Trophoblast cell (in vitro differentiated cells and primary cell): ENCODE measurements around the gene RRP9.

Experiments used
- DNase-seq, 2 donors: peaks; one replicate each; pipeline ENCODE4 v3.0.0-alpha.2; 2016
- H2AFZ ChIP-seq: 2 replicates; pipeline ENCODE4 v1.6.1; 2013; ENCODE audit warnings: low read length, moderate library complexity, mild to moderate bottlenecking; ENCODE audit not compliant: insufficient read depth, poor library complexity
- H2AK5ac ChIP-seq: 2 replicates; pipeline ENCODE4 v1.6.1; 2013; ENCODE audit warnings: mild to moderate bottlenecking, low read length
- H2BK120ac ChIP-seq: 2 replicates; pipeline ENCODE4 v1.6.1; 2013; ENCODE audit warnings: low read length, mild to moderate bottlenecking, moderate library complexity; ENCODE audit not compliant: insufficient read depth, poor library complexity
- H2BK12ac ChIP-seq: 2 replicates; pipeline ENCODE4 v1.6.1; 2013; ENCODE audit warnings: mild to moderate bottlenecking, low read length, moderate library complexity
- H2BK5ac ChIP-seq: 2 replicates; pipeline ENCODE4 v1.6.1; 2013; ENCODE audit warnings: low read length, low read depth, moderate library complexity, mild to moderate bottlenecking; ENCODE audit not compliant: poor library complexity
- H3K14ac ChIP-seq: 2 replicates; pipeline ENCODE4 v1.6.1; 2013; ENCODE audit warnings: mild to moderate bottlenecking, low read length
- H3K18ac ChIP-seq: 2 replicates; pipeline ENCODE4 v1.6.1; 2013; ENCODE audit warnings: mild to moderate bottlenecking, low read length
- H3K23ac ChIP-seq: 2 replicates; pipeline ENCODE4 v1.6.1; 2013; ENCODE audit warnings: low read length
- H3K27ac ChIP-seq: 2 replicates; pipeline ENCODE4 v1.5.1; 2013; ENCODE audit warnings: low read depth, mild to moderate bottlenecking, inconsistent platforms, low read length, moderate library complexity
- H3K27me3 ChIP-seq: 2 replicates; pipeline ENCODE4 v1.6.1; 2013; ENCODE audit warnings: inconsistent platforms, mild to moderate bottlenecking, low read length, moderate library complexity; ENCODE audit not compliant: insufficient read depth
- H3K36me3 ChIP-seq, 2 experiments: 1 replicate in 1 of 2; 2 replicates in 1 of 2; pipeline ENCODE4 v1.6.1; 2013; ENCODE audit warnings: low read length in 2 of 2, mild to moderate bottlenecking in 2 of 2, moderate library complexity in 1 of 2; ENCODE audit not compliant: insufficient read depth in 2 of 2, control insufficient read depth in 1 of 2
- H3K4ac ChIP-seq: 2 replicates; pipeline ENCODE4 v1.6.1; 2013; ENCODE audit warnings: low read depth, mild to moderate bottlenecking, low read length, moderate library complexity
- H3K4me1 ChIP-seq, 2 experiments: 1 replicate in 1 of 2; 2 replicates in 1 of 2; pipeline ENCODE4 v1.6.1; 2013; ENCODE audit warnings: low read length in 2 of 2, mild to moderate bottlenecking in 2 of 2, moderate library complexity in 1 of 2; ENCODE audit not compliant: insufficient read depth in 2 of 2, control insufficient read depth in 1 of 2
- H3K4me2 ChIP-seq: 2 replicates; pipeline ENCODE4 v1.6.1; 2013; ENCODE audit warnings: inconsistent platforms, mild to moderate bottlenecking, low read length, moderate library complexity
- H3K4me3 ChIP-seq: 2 replicates; pipeline ENCODE4 v1.5.1; 2013; ENCODE audit warnings: mild to moderate bottlenecking, low read depth, low read length, inconsistent platforms
- H3K79me1 ChIP-seq: one replicate; pipeline ENCODE4 v1.6.1; 2013; ENCODE audit warnings: low read length
- H3K79me2 ChIP-seq: 2 replicates; pipeline ENCODE4 v1.6.1; 2013; ENCODE audit warnings: low read length, mild to moderate bottlenecking; ENCODE audit not compliant: control insufficient read depth, insufficient read depth, poor library complexity
- H3K9ac ChIP-seq: 2 replicates; pipeline ENCODE4 v1.6.1; 2013; ENCODE audit warnings: mild to moderate bottlenecking, low read length
- H3K9me3 ChIP-seq: 2 replicates; pipeline ENCODE4 v1.6.1; 2013; ENCODE audit warnings: low read depth, mild to moderate bottlenecking, control low read depth, inconsistent platforms, low read length; ENCODE audit not compliant: insufficient read depth
- H4K12ac ChIP-seq: 2 replicates; pipeline ENCODE4 v1.6.1; 2013; ENCODE audit warnings: low read depth, mild to moderate bottlenecking, low read length, moderate library complexity
- H4K8ac ChIP-seq: 2 replicates; pipeline ENCODE4 v1.6.1; 2013; ENCODE audit warnings: low read depth, mild to moderate bottlenecking, low read length, moderate library complexity
- H4K91ac ChIP-seq: one replicate; pipeline ENCODE4 v1.6.1; 2013; ENCODE audit warnings: low read depth, mild to moderate bottlenecking, low read length, moderate library complexity
- WGBS: extraction: QIAGEN DNeasy Blood & Tissue Kit; methylation state at CpG from one replicate; pipeline ENCODE4 v1.1.7; 2013; ENCODE audit warnings: missing lambda C conversion rate; ENCODE audit not compliant: insufficient read length, insufficient coverage; ENCODE audit errors: extremely low coverage; 5-methylcytosine and 5-hydroxymethylcytosine counted together

Gene RRP9

DNA sequence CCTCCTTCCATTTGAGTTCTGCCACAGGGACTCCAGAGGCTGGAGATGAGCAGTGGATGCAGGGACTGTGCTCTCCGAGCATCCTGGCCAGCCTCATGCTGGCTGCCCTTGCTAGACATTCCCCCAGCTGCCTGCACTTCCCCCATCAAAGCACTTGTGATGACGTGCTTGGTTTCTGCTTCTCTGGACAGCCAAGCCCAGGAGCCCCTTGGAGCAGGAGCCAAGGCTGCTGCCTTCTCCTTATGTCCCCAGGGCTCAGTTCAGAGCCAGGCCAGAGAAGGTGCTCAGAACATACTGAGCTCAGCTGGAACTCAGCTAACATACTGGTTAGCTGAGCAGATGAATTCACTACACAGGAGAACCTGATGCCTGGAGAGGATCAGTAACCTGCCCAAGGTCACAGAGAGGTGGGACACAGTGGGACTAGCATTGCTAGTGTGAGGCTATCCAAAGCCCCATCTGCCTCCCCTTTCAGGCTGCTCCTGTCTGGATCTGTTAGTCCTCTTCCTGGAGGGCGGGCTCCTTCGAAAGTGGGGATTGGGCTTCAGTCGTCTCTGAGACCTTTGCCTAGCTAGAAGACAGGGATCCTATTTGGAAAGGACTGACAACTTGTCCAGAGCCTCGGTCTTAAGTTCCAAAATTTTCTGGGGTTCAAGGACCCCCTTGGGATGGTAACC lies 21.3 kb upstream of the RRP9 start:
- Histone ChIP-seq H3K14ac (no peak overlapping the region), H3K23ac (no peak overlapping the region), H3K18ac (no peak overlapping the region), H2BK120ac (no peak overlapping the region), H4K8ac (no peak overlapping the region), H3K4me1 (peaks cover 5 to 14% of the 10 kb centered on the region in 2 experiments), H3K4me2 (no peak overlapping the region), H2BK12ac (no peak overlapping the region), H3K4ac (no peak overlapping the region), H3K79me1 (peaks cover 11% of the 10 kb centered on the region), H2BK5ac (no peak overlapping the region), H3K36me3 (peaks cover 9 to 26% of the 10 kb centered on the region in 2 experiments), H3K27me3 (no peaks in the 10 kb centered on the region), H4K91ac (no peak overlapping the region), H3K4me3 (no peak overlapping the region), H3K79me2 (peaks cover 8% of the 10 kb centered on the region), H4K12ac (no peak overlapping the region), H3K27ac (no peak overlapping the region), H3K9me3 (peaks cover under 1% of the 10 kb centered on the region), H2AK5ac (no peak overlapping the region), H2AFZ (no peak overlapping the region), H3K9ac (no peak overlapping the region)
- WGBS: no CpG with 5 or more reads among the region's 6 CpGs
- no peak for DNase-seq

DNA sequence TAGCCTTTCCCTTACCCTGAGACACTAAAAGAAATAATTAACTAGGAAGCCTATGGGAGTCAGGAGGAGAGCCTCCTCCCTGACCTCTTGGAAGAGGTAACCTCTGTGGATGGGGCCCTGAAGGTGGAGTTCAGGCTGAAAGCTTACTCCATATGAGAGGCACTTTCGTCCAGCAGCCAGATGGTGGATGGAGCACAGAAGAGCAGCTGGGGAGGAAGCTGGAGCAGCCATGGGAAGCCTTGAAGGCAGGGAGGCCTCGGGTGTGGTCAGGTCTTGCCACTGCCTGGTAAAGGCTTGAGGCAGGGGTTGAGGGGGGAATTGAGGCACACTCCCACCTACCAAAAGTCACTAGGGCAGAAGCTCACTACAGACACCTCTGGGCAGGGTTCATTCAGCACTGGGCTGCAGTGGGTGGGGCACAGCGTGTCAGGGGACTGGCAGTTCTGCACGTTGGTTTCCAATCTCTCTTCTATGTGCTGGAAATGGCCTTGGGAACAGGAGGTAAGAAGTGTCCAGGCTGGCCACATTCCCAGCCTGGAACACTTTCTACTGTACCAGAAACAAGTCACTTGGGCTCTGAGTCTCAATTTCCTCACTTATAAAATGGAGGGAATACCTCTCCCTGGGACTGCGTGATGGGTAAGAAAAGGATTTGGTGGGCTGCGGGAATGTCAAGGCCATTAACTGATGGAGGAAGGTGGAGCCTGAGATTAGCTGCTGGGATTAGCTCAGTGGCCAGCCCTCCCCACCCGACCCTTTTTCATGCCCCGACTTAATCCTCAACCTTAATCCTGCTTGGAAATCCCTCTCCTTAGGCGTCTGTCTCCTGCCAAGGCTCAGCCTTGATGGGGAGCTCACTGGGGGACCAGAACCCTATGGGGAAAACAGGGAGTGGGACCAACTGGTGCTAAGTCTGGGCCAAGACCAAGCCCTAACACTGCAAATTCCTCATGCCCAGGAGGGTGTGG lies 20.2 kb upstream of the RRP9 start:
- no CpG with 5 or more reads among the region's 9 CpGs for WGBS
- H3K18ac ChIP-seq: no peak overlapping the region

DNA sequence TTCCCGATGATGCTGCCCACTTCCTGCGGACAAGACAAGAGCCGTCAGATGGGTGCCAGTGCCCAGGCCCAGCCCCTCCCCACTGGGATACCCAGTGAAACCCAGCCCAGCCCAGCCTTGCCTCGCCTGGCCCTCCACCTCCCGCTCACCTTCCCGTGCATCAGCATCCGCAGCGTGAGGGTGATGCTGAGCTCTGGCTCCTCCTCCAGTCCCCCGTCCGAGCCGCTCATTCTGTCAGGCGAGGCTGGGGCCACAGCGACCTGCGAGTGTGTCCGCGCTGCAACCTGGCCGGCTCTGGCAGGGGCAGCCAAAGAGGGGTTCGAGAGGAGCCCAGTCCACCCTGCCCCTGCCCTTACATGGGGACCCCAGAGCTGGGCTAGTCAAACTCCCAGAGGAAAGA lies 19.3 kb upstream of the RRP9 start:
- Histone ChIP-seq H3K36me3 (peaks cover 16 to 32% of the 10 kb centered on the region in 2 experiments), H3K27ac (no peak overlapping the region), H3K27me3 (peaks cover 8% of the 10 kb centered on the region), H3K9me3 (peaks cover 1% of the 10 kb centered on the region), H2AK5ac (no peak overlapping the region), H3K23ac (no peak overlapping the region), H3K4me3 (no peak overlapping the region), H3K79me2 (no peaks in the 10 kb centered on the region), H3K9ac (no peak overlapping the region), H3K18ac (no peak overlapping the region), H4K12ac (no peak overlapping the region), H2AFZ (no peak overlapping the region), H2BK12ac (no peak overlapping the region), H3K4me2 (no peak overlapping the region), H3K14ac (no peak overlapping the region), H3K4me1 (peaks cover under 1 to 10% of the 10 kb centered on the region in 2 experiments), H4K8ac (no peak overlapping the region), H3K4ac (no peak overlapping the region), H4K91ac (no peak overlapping the region), H2BK5ac (no peak overlapping the region), H2BK120ac (no peak overlapping the region), H3K79me1 (no peaks in the 10 kb centered on the region)
- no peak for DNase-seq
- no CpG with 5 or more reads among the region's 18 CpGs for WGBS

More for the DNA sequence above, 20.2 kb upstream of the RRP9 start:
- H4K8ac ChIP-seq: no peak overlapping the region
- H3K79me2 ChIP-seq: peaks cover 1% of the 10 kb centered on the region
- H2AFZ ChIP-seq: no peak overlapping the region
- no peak for DNase-seq
- H3K9ac ChIP-seq: no peak overlapping the region
- peaks cover 16 to 32% of the 10 kb centered on the region in 2 experiments for H3K36me3 ChIP-seq
- no peak overlapping the region for H4K91ac ChIP-seq
- peaks cover 2% of the 10 kb centered on the region for H3K79me1 ChIP-seq
- peaks cover 2 to 10% of the 10 kb centered on the region in 2 experiments for H3K4me1 ChIP-seq
- H2BK12ac ChIP-seq: no peak overlapping the region
- peaks cover 1% of the 10 kb centered on the region for H3K9me3 ChIP-seq
- no peak overlapping the region for H3K23ac ChIP-seq
- H3K4me2 ChIP-seq: no peak overlapping the region
- no peak overlapping the region for H2BK120ac ChIP-seq
- no peak overlapping the region for H2AK5ac ChIP-seq
- no peak overlapping the region for H2BK5ac ChIP-seq
- H3K4me3 ChIP-seq: no peak overlapping the region
- no peak overlapping the region for H4K12ac ChIP-seq
- no peak overlapping the region for H3K27ac ChIP-seq
- H3K27me3 ChIP-seq: peaks cover under 1% of the 10 kb centered on the region
- no peak overlapping the region for H3K4ac ChIP-seq
- H3K14ac ChIP-seq: no peak overlapping the region

DNA sequence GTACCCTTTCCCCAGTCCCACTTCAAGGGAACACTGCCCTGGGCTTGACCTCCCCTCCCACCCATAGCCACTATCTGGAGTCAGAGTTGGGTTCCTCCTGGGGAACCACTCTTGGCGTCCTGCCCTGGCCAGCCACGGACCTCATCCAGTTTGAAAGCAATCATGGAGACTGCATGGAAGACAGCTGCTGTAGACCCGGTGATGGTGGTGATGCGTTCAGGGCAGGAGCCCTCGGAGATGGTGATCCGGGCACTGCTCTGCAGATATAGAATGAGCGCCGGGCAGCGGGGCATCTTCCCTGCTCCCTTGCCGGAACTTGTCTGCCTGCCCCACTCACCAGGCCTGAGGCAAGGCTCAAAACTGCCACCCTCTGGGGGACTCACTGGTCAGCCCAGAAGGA lies 18.7 kb upstream of the RRP9 start:
- no peak overlapping the region for H2AFZ ChIP-seq
- no peak overlapping the region for H3K4me3 ChIP-seq
- H3K18ac ChIP-seq: no peak overlapping the region
- H3K4me1 ChIP-seq: peaks cover 6 to 14% of the 10 kb centered on the region in 2 experiments
- no peaks in the 10 kb centered on the region for H3K79me1 ChIP-seq
- no peak overlapping the region for H2BK5ac ChIP-seq
- H3K79me2 ChIP-seq: no peaks in the 10 kb centered on the region
- H4K8ac ChIP-seq: no peak overlapping the region
- no peak overlapping the region for H2BK120ac ChIP-seq
- no peak overlapping the region for H3K14ac ChIP-seq
- no peak overlapping the region for H2BK12ac ChIP-seq
- peaks cover 1% of the 10 kb centered on the region for H3K9me3 ChIP-seq
- peaks cover 14% of the 10 kb centered on the region for H3K27me3 ChIP-seq
- no peak overlapping the region for H4K91ac ChIP-seq
- no peak overlapping the region for H2AK5ac ChIP-seq
- H3K23ac ChIP-seq: no peak overlapping the region
- no peak overlapping the region for H3K4me2 ChIP-seq
- no peak overlapping the region for H3K4ac ChIP-seq
- no peak overlapping the region for H3K9ac ChIP-seq
- H3K27ac ChIP-seq: no peak overlapping the region
- H4K12ac ChIP-seq: no peak overlapping the region
- no peak for DNase-seq
- no CpG with 5 or more reads among the region's 10 CpGs for WGBS
- H3K36me3 ChIP-seq: peaks cover 16 to 32% of the 10 kb centered on the region in 2 experiments
